Stimulated activated naive B cell treated with anti-CD40 and anti-IgM and Interleukin-4, amounts not matched to agents 10 μg/mL and 1 μg/mL and 100 μg/mL, for 72 hours (primary cell): ENCODE results near the gene CAPZB.
"Not testable (repeated sequence)": the region's sequence is repeated elsewhere in the genome, so short reads cannot be mapped to it uniquely, and the experiment has no call there.

Source experiments
- ATAC-seq, 2 donors: fragments of 150-1000 bp; cut with Tn5 transposase; replicated peaks; 2 replicates each; pipeline ENCODE4 v1.10.0; 2021; ENCODE audit warnings: moderate library complexity in 1 of 2
- DNase-seq: peaks from one replicate; pipeline ENCODE4 v3.0.0; 2021
- H3K27ac Mint-ChIP-seq: one replicate; pipeline ENCODE4 v1.8.0; 2022; ENCODE audit warnings: mild to moderate bottlenecking, mixed read lengths
- H3K27me3 Mint-ChIP-seq, 2 donors: one replicate each; pipeline ENCODE4 v1.8.0; 2022; ENCODE audit warnings: mixed read lengths in 2 of 2
- H3K36me3 Mint-ChIP-seq, 2 donors: one replicate each; pipeline ENCODE4 v1.8.0; 2022; ENCODE audit warnings: mixed read lengths in 2 of 2, mild to moderate bottlenecking in 1 of 2
- H3K4me1 Mint-ChIP-seq, 2 donors: one replicate each; pipeline ENCODE4 v1.8.0; 2022; ENCODE audit warnings: mixed read lengths in 2 of 2, mild to moderate bottlenecking in 1 of 2
- H3K4me3 Mint-ChIP-seq, 2 donors: one replicate each; pipeline ENCODE4 v1.8.0; 2022; ENCODE audit warnings: mild to moderate bottlenecking in 2 of 2, mixed read lengths in 2 of 2, moderate library complexity in 1 of 2
- H3K9me3 Mint-ChIP-seq, 2 donors: one replicate each; pipeline ENCODE4 v1.8.0; 2022; ENCODE audit warnings: mixed read lengths in 2 of 2, mild to moderate bottlenecking in 1 of 2

The CAPZB gene

DNA sequence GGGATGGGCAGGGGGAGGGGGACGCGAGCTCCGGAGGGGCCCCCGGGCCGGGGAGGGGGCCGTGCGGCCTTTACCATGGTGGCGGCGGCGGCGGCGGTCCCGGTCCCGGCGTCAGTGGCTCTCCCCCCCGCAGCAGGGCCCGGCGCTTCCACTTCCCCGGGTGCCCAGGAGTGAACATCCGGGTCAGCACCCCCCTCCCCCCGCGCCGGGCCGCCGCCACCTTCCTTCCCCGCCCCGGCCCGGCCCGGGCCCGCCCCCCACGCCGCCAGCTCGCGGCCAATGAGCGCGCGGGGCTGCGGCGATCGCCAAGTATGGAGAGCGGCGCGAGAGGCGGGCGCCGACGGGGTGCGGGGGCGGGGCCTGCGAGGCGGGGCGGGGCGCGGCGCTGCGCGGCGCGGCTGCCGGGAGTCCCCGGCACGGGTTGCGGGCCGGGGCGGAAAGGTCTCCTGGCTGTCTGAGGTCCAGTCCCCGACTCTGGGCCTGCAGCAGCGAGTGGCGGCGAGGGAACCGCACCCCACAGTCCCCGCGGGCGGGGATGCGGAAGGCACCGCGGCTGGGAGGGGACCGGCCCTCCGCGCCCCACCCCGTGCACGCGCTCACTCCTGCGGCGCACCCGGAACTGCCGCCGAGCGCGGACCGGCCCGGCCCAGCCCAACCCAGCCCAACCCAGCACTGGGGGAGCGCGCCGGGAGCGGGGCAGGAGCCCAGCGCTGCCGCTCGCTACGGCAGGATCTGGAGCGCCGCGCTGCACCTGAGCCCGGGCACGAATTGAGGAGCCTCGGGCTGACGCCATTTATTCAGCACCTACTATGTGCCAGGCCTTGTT is at the start of gene CAPZB:
CAPZB (minus strand) TSS at position 178 of the 826 bp plus-strand sequence; CDS start at position 77, 101 bp downstream.
- peak; percentile 84 for DNase-seq
- Mint-ChIP-seq H3K4me1 (peaks cover 36 to 66% of the 10 kb centered on the region in 2 donors), H3K27ac (peak within 1 kb of the TSS; percentile 97), H3K27me3 (no peaks in the 10 kb centered on the region), H3K36me3 (peaks cover 15 to 31% of the 10 kb centered on the region in 2 donors), H3K4me3 (peak within 1 kb of the TSS; percentile 98 to 100), H3K9me3 (no peaks in the 10 kb centered on the region)
- peak; percentile 90 to 92 for ATAC-seq

- no peaks in the 10 kb centered on the region for H3K4me1 Mint-ChIP-seq
- ATAC-seq (no peak), DNase-seq (no peak)
- no peak overlapping the region for H3K4me3 Mint-ChIP-seq
- H3K9me3 Mint-ChIP-seq, result peaks cover 8 to 14% of the 10 kb centered on the region in 2 donors
- peaks cover 8 to 10% of the 10 kb centered on the region in 2 donors for H3K36me3 Mint-ChIP-seq
- no peak overlapping the region for H3K27ac Mint-ChIP-seq
- H3K27me3 Mint-ChIP-seq, result no peaks in the 10 kb centered on the region
Observed at GRCh38 chr1:19534281-19534680, 48.9 kb upstream of the CAPZB start.

GRCh38 chr1:19533626-19534025 is 48.3 kb upstream of the CAPZB start:
- Mint-ChIP-seq H3K27me3 (no peaks in the 10 kb centered on the region), H3K36me3 (peaks cover 8 to 10% of the 10 kb centered on the region in 2 donors), H3K4me1 (no peaks in the 10 kb centered on the region), H3K27ac (no peak overlapping the region), H3K9me3 (peaks cover 8 to 14% of the 10 kb centered on the region in 2 donors), H3K4me3 (no peak overlapping the region)
- ATAC-seq (no peak), DNase-seq (no peak)

GRCh38 chr1:19532519-19532918 is 47.2 kb upstream of the CAPZB start:
- no peak overlapping the region for H3K4me3 Mint-ChIP-seq
- no peak overlapping the region for H3K27ac Mint-ChIP-seq
- ATAC-seq, result no peak
- peaks cover 8 to 9% of the 10 kb centered on the region in 2 donors for H3K36me3 Mint-ChIP-seq
- DNase-seq, result no peak
- H3K9me3 Mint-ChIP-seq, result peaks cover 8 to 13% of the 10 kb centered on the region in 2 donors
- H3K4me1 Mint-ChIP-seq, result no peaks in the 10 kb centered on the region
- no peaks in the 10 kb centered on the region for H3K27me3 Mint-ChIP-seq

DNA sequence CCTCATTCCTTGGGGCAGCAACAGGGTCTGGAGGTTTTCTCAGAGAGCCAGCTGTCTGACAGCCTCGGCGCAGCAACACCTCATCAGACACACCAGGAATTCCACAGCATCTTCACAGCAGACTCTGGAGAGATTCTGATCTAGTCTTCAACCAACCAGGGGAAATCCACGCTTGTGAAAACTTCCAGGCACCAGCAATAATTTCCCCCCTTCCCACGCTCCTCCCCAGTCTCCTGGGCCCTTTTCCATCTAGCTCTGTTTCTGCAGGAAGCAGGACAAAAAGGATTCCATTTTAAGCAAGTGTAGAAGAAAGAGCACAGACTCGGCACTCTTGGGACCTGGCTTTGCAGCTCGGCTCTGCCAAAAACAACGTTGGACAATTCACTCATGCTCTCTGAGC is 44.3 kb upstream of the CAPZB start:
- DNase-seq, result no peak
- H3K9me3 Mint-ChIP-seq, result peaks cover 4 to 6% of the 10 kb centered on the region in 2 donors
- H3K27me3 Mint-ChIP-seq, result no peaks in the 10 kb centered on the region
- no peak for ATAC-seq
- no peak overlapping the region for H3K4me3 Mint-ChIP-seq
- no peaks in the 10 kb centered on the region for H3K36me3 Mint-ChIP-seq
- no peak overlapping the region for H3K27ac Mint-ChIP-seq
- no peaks in the 10 kb centered on the region for H3K4me1 Mint-ChIP-seq

- no peak for DNase-seq
- H3K9me3 Mint-ChIP-seq, result peaks cover 4% of the 10 kb centered on the region in 2 donors
- H3K27ac Mint-ChIP-seq, result no peak overlapping the region
- H3K36me3 Mint-ChIP-seq, result no peaks in the 10 kb centered on the region
- H3K4me1 Mint-ChIP-seq, result no peaks in the 10 kb centered on the region
- H3K4me3 Mint-ChIP-seq, result no peak overlapping the region
- H3K27me3 Mint-ChIP-seq, result no peaks in the 10 kb centered on the region
- ATAC-seq, result no peak
Observed at GRCh38 chr1:19528438-19528837, 43.1 kb upstream of the CAPZB start.

DNA sequence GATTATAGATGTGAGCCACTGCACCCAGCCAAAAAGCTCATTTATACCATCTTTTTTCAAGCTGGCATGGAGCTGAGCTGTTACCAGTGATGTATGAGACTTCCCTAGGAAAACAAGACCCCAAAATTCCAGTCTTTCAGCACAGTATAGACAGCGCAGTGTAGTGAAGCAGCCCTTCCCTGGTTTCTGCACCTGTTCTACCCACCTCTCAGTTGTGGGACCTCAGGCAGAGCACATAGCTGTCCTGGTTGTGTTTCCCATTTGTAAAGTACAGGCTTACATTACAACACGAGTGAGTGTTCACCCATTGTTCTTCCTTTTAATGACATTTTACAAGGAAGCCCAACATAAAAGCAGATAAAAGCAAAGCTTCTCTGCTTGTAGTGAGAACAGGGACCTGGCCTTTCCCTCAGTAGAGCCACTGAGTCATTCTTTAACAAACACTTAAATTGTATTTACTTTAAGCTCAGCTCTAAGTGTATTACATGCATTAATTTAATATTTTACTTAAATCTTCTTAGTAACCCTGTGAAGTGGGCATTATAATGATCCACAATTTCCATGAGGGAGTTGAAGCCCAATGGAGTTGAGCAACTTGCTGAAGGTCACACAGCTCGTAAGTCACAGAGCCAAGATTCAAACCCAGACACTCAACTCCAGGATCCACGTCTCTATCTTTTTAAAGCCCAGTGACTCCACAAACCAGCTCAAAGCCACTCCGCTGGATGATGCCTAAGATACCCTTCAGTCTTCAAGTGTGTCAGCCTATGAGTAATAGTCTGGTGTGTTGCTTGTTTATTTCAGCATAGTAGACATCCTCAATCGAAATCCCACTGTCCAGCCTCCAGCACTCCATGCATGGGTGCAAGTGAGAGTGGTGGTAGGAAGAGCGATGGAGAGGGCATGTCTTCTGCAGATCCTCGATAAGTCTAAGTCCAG is 40.5 kb upstream of the CAPZB start:
- ATAC-seq (no peak), DNase-seq (no peak)
- H3K9me3 Mint-ChIP-seq, result no peaks in the 10 kb centered on the region
- no peak overlapping the region for H3K4me3 Mint-ChIP-seq
- H3K27me3 Mint-ChIP-seq, result no peaks in the 10 kb centered on the region
- H3K27ac Mint-ChIP-seq, result no peak overlapping the region
- no peaks in the 10 kb centered on the region for H3K36me3 Mint-ChIP-seq
- no peaks in the 10 kb centered on the region for H3K4me1 Mint-ChIP-seq

DNA sequence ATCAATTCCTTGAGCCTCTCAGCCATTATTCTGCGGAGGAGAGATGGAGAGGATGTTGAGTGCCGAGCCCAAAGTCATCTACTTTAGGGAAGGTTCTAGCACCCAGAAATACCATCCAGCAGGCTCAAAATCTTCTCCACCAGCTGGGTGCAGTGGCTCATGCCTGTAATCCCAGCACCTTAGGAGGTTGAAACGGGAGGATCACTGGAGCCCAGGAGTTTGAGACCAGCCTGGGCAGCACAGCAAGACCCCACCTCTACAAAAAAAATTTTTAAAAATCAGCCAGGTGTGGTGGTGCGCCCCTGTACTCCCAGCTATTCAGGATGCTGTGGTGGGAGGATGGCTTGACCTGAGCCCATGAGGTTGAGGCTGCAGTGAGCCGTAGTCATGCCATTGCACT is 39.5 kb upstream of the CAPZB start:
- Mint-ChIP-seq H3K4me1 (no peaks in the 10 kb centered on the region), H3K27me3 (no peaks in the 10 kb centered on the region), H3K36me3 (no peaks in the 10 kb centered on the region), H3K9me3 (no peaks in the 10 kb centered on the region), H3K27ac (no peak overlapping the region), H3K4me3 (no peak overlapping the region)
- no peak for ATAC-seq
- no peak for DNase-seq

GRCh38 chr1:19522570-19522969 is 37.2 kb upstream of the CAPZB start:
- not testable (repeated sequence) for H3K36me3 Mint-ChIP-seq, ATAC-seq, H3K9me3 Mint-ChIP-seq, H3K4me3 Mint-ChIP-seq, H3K27ac Mint-ChIP-seq, H3K4me1 Mint-ChIP-seq, H3K27me3 Mint-ChIP-seq, DNase-seq

DNA sequence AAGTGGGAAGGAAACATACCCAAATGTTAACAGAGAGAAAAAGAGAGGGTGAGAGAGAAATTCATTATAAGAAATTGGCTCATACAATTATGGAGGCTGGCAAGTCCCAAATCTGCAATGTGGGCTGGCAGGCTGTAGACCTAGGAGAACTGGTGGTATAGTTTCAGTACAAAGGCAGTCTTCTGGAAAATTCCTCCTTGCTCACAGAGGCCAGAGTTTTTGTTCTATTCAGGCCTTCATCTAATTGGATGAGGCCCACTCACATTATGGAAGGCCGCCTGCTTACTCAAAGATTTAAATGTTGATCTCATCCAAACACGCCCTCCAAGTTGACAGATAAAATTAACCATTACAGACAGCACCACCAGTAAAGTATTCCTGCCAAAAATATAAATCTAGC is 36.1 kb upstream of the CAPZB start:
- Mint-ChIP-seq H3K27me3 (no peaks in the 10 kb centered on the region), H3K4me1 (peaks cover 6 to 13% of the 10 kb centered on the region in 2 donors), H3K36me3 (peaks cover 3 to 4% of the 10 kb centered on the region in 2 donors), H3K27ac (no peak overlapping the region), H3K9me3 (peaks cover 7 to 8% of the 10 kb centered on the region in 2 donors), H3K4me3 (no peak overlapping the region)
- ATAC-seq, result no peak
- no peak for DNase-seq

DNA sequence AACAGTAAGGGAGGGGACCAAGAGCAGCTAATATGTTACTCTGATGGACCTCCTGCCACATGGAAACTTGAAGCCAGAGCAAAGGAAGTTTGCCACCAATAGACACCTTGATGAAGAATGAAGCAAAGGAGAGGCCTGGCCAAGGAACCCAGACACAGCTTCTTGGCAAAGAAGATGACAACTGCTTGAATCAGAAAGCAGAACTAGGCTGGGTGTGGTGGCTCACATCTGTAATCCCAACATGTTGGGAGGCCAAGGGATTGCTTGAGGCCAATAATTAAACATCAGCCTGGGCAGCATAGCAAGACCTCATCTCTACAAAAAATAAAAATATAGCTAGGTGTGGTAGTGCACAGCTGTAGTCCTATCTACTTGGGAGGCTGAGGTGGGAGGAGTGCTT is 31.7 kb upstream of the CAPZB start:
- Mint-ChIP-seq H3K27me3 (no peaks in the 10 kb centered on the region), H3K27ac (no peak overlapping the region), H3K4me1 (peaks cover 14 to 29% of the 10 kb centered on the region in 2 donors), H3K36me3 (peaks cover 3 to 4% of the 10 kb centered on the region in 2 donors), H3K9me3 (peaks cover 7 to 8% of the 10 kb centered on the region in 2 donors), H3K4me3 (no peak overlapping the region)
- DNase-seq (no peak), ATAC-seq (peak; percentile 56 to 61)

DNA sequence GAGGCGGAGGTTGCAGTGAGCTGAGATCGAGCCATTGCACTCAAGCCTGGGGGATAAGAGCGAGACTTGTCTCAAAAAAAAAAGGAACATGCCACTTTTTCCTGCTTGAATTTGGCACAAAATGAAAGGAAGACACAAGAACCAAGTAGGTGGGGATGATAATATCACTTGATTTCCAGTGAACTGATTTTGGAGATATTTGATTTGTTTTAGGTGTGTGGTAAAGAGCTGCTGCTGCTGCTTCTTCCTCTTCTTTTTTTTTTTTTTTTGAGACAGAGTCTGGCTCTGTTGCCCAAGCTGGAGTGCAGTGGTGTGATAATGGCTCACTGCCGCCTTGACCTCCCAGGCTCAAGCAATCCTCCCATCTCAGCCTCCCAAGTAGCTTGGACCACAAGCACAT is 29.9 kb upstream of the CAPZB start:
- no peak for DNase-seq
- H3K4me1 Mint-ChIP-seq, result peaks cover 18 to 38% of the 10 kb centered on the region in 2 donors
- ATAC-seq, result no peak
- peaks cover 7 to 8% of the 10 kb centered on the region in 2 donors for H3K9me3 Mint-ChIP-seq
- peaks cover 3 to 4% of the 10 kb centered on the region in 2 donors for H3K36me3 Mint-ChIP-seq
- no peaks in the 10 kb centered on the region for H3K27me3 Mint-ChIP-seq
- H3K4me3 Mint-ChIP-seq, result no peak overlapping the region
- no peak overlapping the region for H3K27ac Mint-ChIP-seq

- no peak for ATAC-seq
- no peak for DNase-seq
- no peaks in the 10 kb centered on the region for H3K27me3 Mint-ChIP-seq
- H3K4me3 Mint-ChIP-seq, result no peak overlapping the region
- H3K9me3 Mint-ChIP-seq, result peaks cover 7 to 8% of the 10 kb centered on the region in 2 donors
- peaks cover 21 to 38% of the 10 kb centered on the region in 2 donors for H3K4me1 Mint-ChIP-seq
- no peak overlapping the region for H3K27ac Mint-ChIP-seq
- peaks cover 3 to 4% of the 10 kb centered on the region in 2 donors for H3K36me3 Mint-ChIP-seq
Observed at GRCh38 chr1:19514391-19514831, 29.1 kb upstream of the CAPZB start.

DNA sequence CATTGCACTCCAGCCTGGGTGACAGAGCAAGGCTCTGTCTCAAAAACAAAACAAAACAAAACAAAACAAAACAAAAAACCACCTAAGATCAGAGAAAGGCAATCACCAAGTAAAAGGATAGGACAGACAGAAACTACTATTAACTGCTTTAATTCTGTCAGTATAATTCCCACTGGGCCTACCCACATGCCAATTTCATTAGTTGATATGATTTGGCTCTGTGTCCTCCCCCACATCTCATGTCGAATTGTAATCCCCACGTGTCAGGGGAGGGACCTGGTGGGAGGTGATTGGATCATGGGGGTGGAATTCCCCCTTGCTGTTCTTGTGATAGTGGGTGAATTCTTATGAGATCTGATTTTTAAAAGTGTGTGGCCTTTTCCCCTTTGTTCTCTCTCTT is 27.2 kb upstream of the CAPZB start:
- peaks cover 3 to 4% of the 10 kb centered on the region in 2 donors for H3K36me3 Mint-ChIP-seq
- no peak overlapping the region for H3K27ac Mint-ChIP-seq
- H3K4me1 Mint-ChIP-seq, result peaks cover 23 to 46% of the 10 kb centered on the region in 2 donors
- H3K27me3 Mint-ChIP-seq, result no peaks in the 10 kb centered on the region
- peaks cover 3% of the 10 kb centered on the region in 2 donors for H3K9me3 Mint-ChIP-seq
- DNase-seq (no peak), ATAC-seq (no peak)
- H3K4me3 Mint-ChIP-seq, result no peak overlapping the region
